ENCODE data around the gene NUP188.
A peak's percentile ranks its signal among the peaks of the same experiment; 100 is the strongest.

Gene NUP188

GRCh38 chr9:128947527-128948301, at the start of gene NUP188, which contains the start of gene DOLK:
Gene NUP188 (plus strand): TSS chr9:128947699. CDS start chr9:128947720, 21 bp downstream.
Gene DOLK (minus strand): TSS chr9:128947603. CDS start chr9:128947303, 300 bp downstream.
- peak; percentile 100 for DNase-seq (ENCODE audit: extremely low spot score)
- ChIA-PET CTCF (interaction anchor here (0.8 to 4.8 kb wide), 3 partner anchors 17 to 85 kb away, joined by 3 to 26 read pairs (median 3); no protein-coding TSS in a partner anchor), POLR2A (interaction anchor here (0.5 to 1.6 kb wide), 5 partner anchors 81 to 1343 kb away, joined by 3 to 7 read pairs (median 4); partner anchors contain the start of genes ENDOG, SH3GLB2 and SPTAN1)
- TF ChIP-seq CTCF (IDR thresholded peaks at IDR 0.05; ENCODE audit: control extremely low read depth, extremely low read depth, low read depth, missing control alignments), result no peak

- POLR2A ChIA-PET, result no interaction called here
- DNase-seq (ENCODE audit: extremely low spot score), result no peak
- no peak for TF ChIP-seq CTCF (IDR thresholded peaks at IDR 0.05; ENCODE audit: control extremely low read depth, extremely low read depth, low read depth, missing control alignments)
- CTCF ChIA-PET, result interaction anchor here (1.4 kb wide), 1 partner anchor 29 kb away, joined by 5 read pairs; no protein-coding TSS in a partner anchor
These were observed 49.1 kb upstream of the NUP188 start for GRCh38 chr9:128898382-128898781.

GRCh38 chr9:128898845-128899565, 48.5 kb upstream of the NUP188 start:
- CTCF ChIA-PET, result interaction anchor here (1.4 kb wide), 1 partner anchor 28 kb away, joined by 5 read pairs; no protein-coding TSS in a partner anchor

GRCh38 chr9:128899566-128900322, 47.8 kb upstream of the NUP188 start:
- CTCF ChIA-PET, result interaction anchor here (1.4 to 1.6 kb wide), 2 partner anchors 9 to 28 kb away, joined by 5 read pairs; no protein-coding TSS in a partner anchor
- TF ChIP-seq CTCF (IDR thresholded peaks at IDR 0.05; ENCODE audit: control extremely low read depth, extremely low read depth, low read depth, missing control alignments), result no peak
- DNase-seq (ENCODE audit: extremely low spot score), result peak; percentile 43
- POLR2A ChIA-PET, result no interaction called here

More at GRCh38 chr9:128898845-128899565, 48.5 kb upstream of the NUP188 start:
- no peak for TF ChIP-seq CTCF (IDR thresholded peaks at IDR 0.05; ENCODE audit: control extremely low read depth, extremely low read depth, low read depth, missing control alignments)
- no peak for DNase-seq (ENCODE audit: extremely low spot score)
- POLR2A ChIA-PET, result no interaction called here

- no peak for TF ChIP-seq CTCF (IDR thresholded peaks at IDR 0.05; ENCODE audit: control extremely low read depth, extremely low read depth, low read depth, missing control alignments)
- CTCF ChIA-PET, result interaction anchor here (0.9 kb wide), 1 partner anchor 27 kb away, joined by 4 read pairs; no protein-coding TSS in a partner anchor
- POLR2A ChIA-PET, result no interaction called here
- DNase-seq (ENCODE audit: extremely low spot score), result no peak
These were observed 46.1 kb upstream of the NUP188 start for GRCh38 chr9:128901379-128901778.

Data from GM10248 (cell line).